ENCODE results near the gene SSTR5. TPM values are rescaled to one million over a fixed set of nuclear protein-coding genes. Genes with fewer than 3 reads are reported as not detected.

SSTR5 gene
- total and polyA plus RNA-seq, 2 of the 4 experiments (the other 2 are of a cell fraction): not detected

- Histone ChIP-seq H4K8ac (ENCODE audit: low read depth in 2 of 2, low read length in 2 of 2) (no peak overlapping the region), H3K18ac (ENCODE audit: low read depth, low read length) (no peak overlapping the region), H3K36me3 (ENCODE audit: control insufficient read depth, insufficient read depth, low read length) (no peaks in the 10 kb centered on the region), H4K91ac (ENCODE audit: insufficient read depth, low read depth, low read length) (no peak overlapping the region), H3K9ac (ENCODE audit: low read depth, low read length) (no peak overlapping the region), H2AK5ac (ENCODE audit: low read depth, low read length) (no peak overlapping the region), H3K9me1 (ENCODE audit: insufficient read depth, low read length) (no peaks in the 10 kb centered on the region), H3K23ac (ENCODE audit: low read depth, low read length) (no peak overlapping the region), H3K4me3 (ENCODE audit: insufficient read depth, low read depth, low read length) (no peak overlapping the region), H4K5ac (ENCODE audit: low read depth, low read length) (no peak overlapping the region), H2AFZ (replicated peaks; ENCODE audit: low read length, poor library complexity) (no peak overlapping the region), H3K27me3 (ENCODE audit: control insufficient read depth, insufficient read depth, low read length) (peaks cover 20% of the 10 kb centered on the region; the same call in 1 of the 2 replicates), H3K4me2 (ENCODE audit: low read depth, low read length) (no peak overlapping the region), H2BK5ac (ENCODE audit: low read depth, low read length, poor library complexity, severe bottlenecking) (no peak overlapping the region), H2BK20ac (ENCODE audit: low read depth, low read length) (no peak overlapping the region), H3K27ac (ENCODE audit: insufficient read depth, low read length) (no peak overlapping the region), H3K14ac (replicated peaks; ENCODE audit: low read depth, low read length) (no peak overlapping the region), H3K79me1 (ENCODE audit: low read depth in 1 of 2, low read length in 2 of 2) (no peaks in the 10 kb centered on the region), H2AK9ac (replicated peaks; ENCODE audit: low read depth, low read length, poor library complexity) (no peak overlapping the region), H2BK15ac (ENCODE audit: low read depth, low read length) (no peak overlapping the region), H3K4ac (ENCODE audit: low read depth, low read length) (no peak overlapping the region), H3K4me1 (ENCODE audit: control insufficient read depth, insufficient read depth, low read length) (0 out of 2 replicates have a peak, but pooled peaks cover 2% of the 10 kb centered on the region), H3K9me3 (ENCODE audit: control insufficient read depth, insufficient read depth, low read length) (no peaks in the 10 kb centered on the region), H4K20me1 (ENCODE audit: insufficient read depth, low read length) (no peaks in the 10 kb centered on the region; the same call in 1 of the 2 replicates), H2BK120ac (ENCODE audit: low read depth, low read length) (no peak overlapping the region), H3K56ac (ENCODE audit: extremely low read depth, insufficient read depth, low read length) (no peak overlapping the region)
- CTCF ChIA-PET: no interaction called here
- DNase-seq: no peak
- dilution Hi-C loops (cut with HindIII; ENCODE audit: low sequenced_read_pairs, unreplicated experiment): no loop called here
- in situ Hi-C loops (cut with MboI; ENCODE audit: low sequenced_read_pairs): no loop called here
- TF ChIP-seq RAD21 (IDR thresholded peaks at IDR 0.05; ENCODE audit: low read length) (no peak), MXI1 (IDR thresholded peaks at IDR 0.05; ENCODE audit: borderline replicate concordance, low read depth, low read length) (no peak), SMC3 (IDR thresholded peaks at IDR 0.05; ENCODE audit: low read depth, low read length) (no peak), MAZ (IDR thresholded peaks at IDR 0.05; ENCODE audit: borderline replicate concordance, low read depth, low read length) (no peak), MAFK (IDR thresholded peaks at IDR 0.05; ENCODE audit: low read depth, low read length) (no peak), CEBPB (IDR thresholded peaks at IDR 0.05; ENCODE audit: low read depth, low read length) (no peak)
- TF ChIP-seq, protein P1, sequence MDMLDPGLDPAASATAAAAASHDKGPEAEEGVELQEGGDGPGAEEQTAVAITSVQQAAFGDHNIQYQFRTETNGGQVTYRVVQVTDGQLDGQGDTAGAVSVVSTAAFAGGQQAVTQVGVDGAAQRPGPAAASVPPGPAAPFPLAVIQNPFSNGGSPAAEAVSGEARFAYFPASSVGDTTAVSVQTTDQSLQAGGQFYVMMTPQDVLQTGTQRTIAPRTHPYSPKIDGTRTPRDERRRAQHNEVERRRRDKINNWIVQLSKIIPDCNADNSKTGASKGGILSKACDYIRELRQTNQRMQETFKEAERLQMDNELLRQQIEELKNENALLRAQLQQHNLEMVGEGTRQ (IDR thresholded peaks at IDR 0.05; ENCODE audit: low read depth, low read length): no peak
- TF ChIP-seq, protein P2, sequence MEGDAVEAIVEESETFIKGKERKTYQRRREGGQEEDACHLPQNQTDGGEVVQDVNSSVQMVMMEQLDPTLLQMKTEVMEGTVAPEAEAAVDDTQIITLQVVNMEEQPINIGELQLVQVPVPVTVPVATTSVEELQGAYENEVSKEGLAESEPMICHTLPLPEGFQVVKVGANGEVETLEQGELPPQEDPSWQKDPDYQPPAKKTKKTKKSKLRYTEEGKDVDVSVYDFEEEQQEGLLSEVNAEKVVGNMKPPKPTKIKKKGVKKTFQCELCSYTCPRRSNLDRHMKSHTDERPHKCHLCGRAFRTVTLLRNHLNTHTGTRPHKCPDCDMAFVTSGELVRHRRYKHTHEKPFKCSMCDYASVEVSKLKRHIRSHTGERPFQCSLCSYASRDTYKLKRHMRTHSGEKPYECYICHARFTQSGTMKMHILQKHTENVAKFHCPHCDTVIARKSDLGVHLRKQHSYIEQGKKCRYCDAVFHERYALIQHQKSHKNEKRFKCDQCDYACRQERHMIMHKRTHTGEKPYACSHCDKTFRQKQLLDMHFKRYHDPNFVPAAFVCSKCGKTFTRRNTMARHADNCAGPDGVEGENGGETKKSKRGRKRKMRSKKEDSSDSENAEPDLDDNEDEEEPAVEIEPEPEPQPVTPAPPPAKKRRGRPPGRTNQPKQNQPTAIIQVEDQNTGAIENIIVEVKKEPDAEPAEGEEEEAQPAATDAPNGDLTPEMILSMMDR (conservative IDR thresholded peaks at IDR 0.05; ENCODE audit: low read depth, low read length): no peak
- 55% methylated on average over 6 of the region's 25 CpGs; no CpG with 5 or more reads in 1 of the 2 experiments for WGBS, 2 experiments (ENCODE audit: extremely low coverage in 2 of 2, insufficient read length in 1 of 2)
- ATAC-seq (ENCODE audit: low read depth): no peak
- POLR2A ChIA-PET (ENCODE audit: unreplicated experiment): no interaction called here
- intact Hi-C loops (cut with micrococcal nuclease): loop anchor here (2.0 kb wide), 1 partner anchor 45 kb away; no protein-coding TSS in a partner anchor
- no TSS peak for BruUV-seq (replicated peaks)
Measured at GRCh38 chr16:1101573-1102332, 29.2 kb downstream of the SSTR5 start.

Data from IMR-90 (cell line).